Pancreas (tissue), 10 donors: ENCODE results near the gene ABCA5. TPM values are rescaled to one million over a fixed set of nuclear protein-coding genes. Genes with fewer than 3 reads are reported as not detected.

Experiments used
- ATAC-seq, 4 donors: fragments of 200-7000 bp; cut with Tn5 transposase; one replicate each; pipeline versions ENCODE4 v1.8.0 to v1.9.1; 2020; ENCODE audit warnings: mild to moderate bottlenecking in 4 of 4, moderate library complexity in 4 of 4
- DNase-seq, 6 donors: peaks; one replicate each; pipeline ENCODE4 v3.0.0-alpha.2; 2020
- FAIRE-seq: peaks from 2 replicates; lab custom pipeline; 2012; peaks lifted over from hg19 to GRCh38; lab: Jason Lieb, UNC
- H3K27ac ChIP-seq, 4 donors: fragments of 200-600 bp; sonication (generic); 1 replicate in 3 of 4; 2 replicates in 1 of 4; pipeline versions ENCODE4 v1.5.0 to v1.8.0; 2020
- H3K27me3 ChIP-seq, 4 donors: fragments of 200-600 bp; one replicate each; pipeline ENCODE4 v1.8.0; 2021
- H3K36me3 ChIP-seq, 3 donors: fragments of 200-600 bp; sonication (generic) in 1 of 3; one replicate each; pipeline versions ENCODE4 v1.5.0 to v1.8.0; 2020 to 2021
- H3K4me1 ChIP-seq, 3 donors: fragments of 200-600 bp; one replicate each; pipeline ENCODE4 v1.8.0; 2021
- H3K4me3 ChIP-seq, 4 donors: fragments of 200-600 bp; sonication (generic) in 2 of 4; one replicate each; pipeline versions ENCODE4 v1.5.0 to v1.8.0; 2020 to 2021
- H3K9me3 ChIP-seq, 4 donors: fragments of 200-600 bp; one replicate each; pipeline ENCODE4 v1.8.0; 2021
- WGBS, 2 donors: extraction: QIAGEN DNeasy Blood & Tissue Kit; methylation state at CpG; one replicate each; pipeline ENCODE4 v1.1.7; 2013; 5-methylcytosine and 5-hydroxymethylcytosine counted together
- intact Hi-C, 3 donors: fragments of 100-400 bp; cut with DNase I; formaldehyde crosslinking; loops; one replicate each; pipeline versions ENCODE4 v1.11.1 to v1.14.2; 2022
- polyA plus RNA-seq, 2 donors: library from polyadenylated mRNA; stranded (reverse); fragments of 200-250 nt; gene quantifications; one replicate each; pipeline ENCODE4 v1.2.3, GENCODE V29; 2013
- total RNA-seq, 6 donors: library from RNA; stranded (reverse); fragmentation: NEBNext Ultra II Directional in 4 of 6; extraction: Animal tissue kit (Norgen Biotek cat#: 25700) in 4 of 6; gene quantifications; one replicate each; pipeline versions ENCODE4 v1.2.1 to v1.2.4, GENCODE V29; 2021 to 2023
- TF ChIP-seq, protein P1 (sequence below), 4 donors: fragments of 200-600 bp; sonication (generic) in 3 of 4; IDR thresholded peaks; one replicate each; pipeline versions ENCODE4 v1.5.0 to v1.8.0; 2021; ENCODE audit warnings: antibody characterized with exemption in 4 of 4
- donor health status: healthy with polysubstance abuse.
- donor health status: DM: no; HTN: no; CAD: no; lungs with moderate emphysema.
- donor health status: DM: no; HTN: no; CAD: no.
- donor health status: control.
- donor health status: control.
- donor health status: Bipolar disorder and iron deficiency.
- donor health status: DM: yes; HTN: yes; CAD: no.
- donor health status: DM: no; HTN: no; CAD: no.
- donor health status: DM: no; HTN: no; CAD: no.
- donor health status: DM: yes; HTN: yes; CAD: no.

ABCA5 gene
- total and polyA plus RNA-seq, 8 donors = 20.7 to 55.9 (median 37.7) TPM

- Histone ChIP-seq H3K27ac (no peak overlapping the region), H3K4me3 (no peak overlapping the region), H3K4me1 (no peaks in the 10 kb centered on the region), H3K9me3 (no peaks in the 10 kb centered on the region), H3K27me3 (no peaks in the 10 kb centered on the region), H3K36me3 (no peaks in the 10 kb centered on the region)
- TF ChIP-seq, protein P1, sequence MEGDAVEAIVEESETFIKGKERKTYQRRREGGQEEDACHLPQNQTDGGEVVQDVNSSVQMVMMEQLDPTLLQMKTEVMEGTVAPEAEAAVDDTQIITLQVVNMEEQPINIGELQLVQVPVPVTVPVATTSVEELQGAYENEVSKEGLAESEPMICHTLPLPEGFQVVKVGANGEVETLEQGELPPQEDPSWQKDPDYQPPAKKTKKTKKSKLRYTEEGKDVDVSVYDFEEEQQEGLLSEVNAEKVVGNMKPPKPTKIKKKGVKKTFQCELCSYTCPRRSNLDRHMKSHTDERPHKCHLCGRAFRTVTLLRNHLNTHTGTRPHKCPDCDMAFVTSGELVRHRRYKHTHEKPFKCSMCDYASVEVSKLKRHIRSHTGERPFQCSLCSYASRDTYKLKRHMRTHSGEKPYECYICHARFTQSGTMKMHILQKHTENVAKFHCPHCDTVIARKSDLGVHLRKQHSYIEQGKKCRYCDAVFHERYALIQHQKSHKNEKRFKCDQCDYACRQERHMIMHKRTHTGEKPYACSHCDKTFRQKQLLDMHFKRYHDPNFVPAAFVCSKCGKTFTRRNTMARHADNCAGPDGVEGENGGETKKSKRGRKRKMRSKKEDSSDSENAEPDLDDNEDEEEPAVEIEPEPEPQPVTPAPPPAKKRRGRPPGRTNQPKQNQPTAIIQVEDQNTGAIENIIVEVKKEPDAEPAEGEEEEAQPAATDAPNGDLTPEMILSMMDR (IDR thresholded peaks at IDR 0.05) = no peak
- FAIRE-seq = no peak
- DNase-seq = no peak
- ATAC-seq = no peak
- intact Hi-C loops = loop anchor here in 1 of 3 donors (5.0 kb wide), 1 partner anchor 189 kb away; no protein-coding TSS in a partner anchor
Measured at GRCh38 chr17:69333561-69333960, 6.6 kb upstream of the ABCA5 start.

DNA sequence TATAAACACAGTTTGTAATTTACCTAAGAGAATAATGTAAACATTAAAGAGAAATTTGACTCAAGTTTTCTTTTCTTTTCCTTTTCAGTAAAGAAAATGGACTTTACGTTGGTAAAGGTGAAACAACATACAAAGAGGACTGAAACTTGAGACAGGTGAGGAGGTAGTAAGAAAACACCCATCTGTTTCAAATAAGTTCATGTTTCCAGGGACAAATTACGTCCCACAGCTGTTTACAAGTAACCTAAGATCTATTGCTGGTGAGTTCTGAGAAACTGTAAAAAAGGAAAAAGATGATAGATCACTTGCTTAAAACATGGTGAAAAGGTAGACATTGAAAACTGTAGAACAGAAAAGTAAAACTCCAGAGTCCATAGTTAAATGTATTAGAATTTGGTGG lies 4.8 kb upstream of the ABCA5 start:
- no peaks in the 10 kb centered on the region for H3K4me1 ChIP-seq
- H3K4me3 ChIP-seq = no peak overlapping the region
- H3K27ac ChIP-seq = no peak overlapping the region
- FAIRE-seq = no peak
- H3K27me3 ChIP-seq = no peaks in the 10 kb centered on the region
- no peak for ATAC-seq
- no peak for DNase-seq
- 48 to 75% methylated on average over 2 of the region's 2 CpGs for WGBS, 2 donors
- H3K9me3 ChIP-seq = no peaks in the 10 kb centered on the region
- TF ChIP-seq, protein P1 (IDR thresholded peaks at IDR 0.05) = no peak
- no peaks in the 10 kb centered on the region for H3K36me3 ChIP-seq
- intact Hi-C loops = loop anchor here in 1 of 3 donors (5.0 kb wide), 1 partner anchor 191 kb away; no protein-coding TSS in a partner anchor

DNA sequence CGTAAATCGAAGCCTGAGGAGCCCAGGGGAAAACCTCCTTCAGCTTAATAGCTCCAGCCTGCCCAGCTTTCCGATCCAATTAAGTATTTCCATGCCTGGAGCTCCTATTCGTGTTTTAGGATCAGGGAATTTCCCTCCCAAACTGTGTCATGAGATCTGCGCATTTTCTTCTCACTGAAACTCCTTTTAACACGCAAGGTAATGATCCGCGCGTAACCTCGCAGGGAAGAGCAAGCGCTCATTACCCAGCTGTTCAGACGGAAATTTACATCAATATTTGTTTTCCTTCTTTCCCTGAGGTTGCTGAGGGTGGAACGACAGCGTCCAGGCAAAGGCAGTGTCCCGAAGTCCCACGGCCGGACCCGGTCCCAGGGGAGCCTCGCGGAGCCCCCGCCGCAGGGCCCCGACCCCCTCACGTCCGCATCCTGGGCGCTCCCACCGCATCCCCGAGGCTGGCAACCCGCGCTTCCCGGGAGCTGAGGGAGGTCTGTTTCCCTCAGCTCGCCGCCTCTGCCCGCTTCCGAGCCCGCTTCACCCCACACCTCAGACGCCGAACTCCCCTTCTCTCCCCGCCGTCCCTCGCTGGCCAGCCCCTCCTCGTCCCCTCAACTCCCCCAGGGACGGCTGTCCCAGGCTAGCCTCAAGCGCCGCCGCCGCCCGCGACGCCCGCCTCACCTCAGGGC lies 415 bp downstream of the ABCA5 start:
- Histone ChIP-seq H3K27ac (peak overlapping the region; percentile 93 to 98 (median 96)), H3K9me3 (no peaks in the 10 kb centered on the region), H3K36me3 (no peaks in the 10 kb centered on the region), H3K4me3 (peak overlapping the region; percentile 56 to 86 (median 76)), H3K4me1 (peaks cover 0 to 20% (median 8%) of the 10 kb centered on the region in 3 donors), H3K27me3 (no peaks in the 10 kb centered on the region)
- FAIRE-seq = no peak
- intact Hi-C loops = no loop called here
- ATAC-seq = peak; percentile 26 to 49 (median 40)
- whole genome bisulfite sequencing, 2 donors = 0 to 1% methylated on average over 50 to 51 of the region's 51 CpGs
- TF ChIP-seq, protein P1 (IDR thresholded peaks at IDR 0.05) = no peak
- no peak for DNase-seq

DNA sequence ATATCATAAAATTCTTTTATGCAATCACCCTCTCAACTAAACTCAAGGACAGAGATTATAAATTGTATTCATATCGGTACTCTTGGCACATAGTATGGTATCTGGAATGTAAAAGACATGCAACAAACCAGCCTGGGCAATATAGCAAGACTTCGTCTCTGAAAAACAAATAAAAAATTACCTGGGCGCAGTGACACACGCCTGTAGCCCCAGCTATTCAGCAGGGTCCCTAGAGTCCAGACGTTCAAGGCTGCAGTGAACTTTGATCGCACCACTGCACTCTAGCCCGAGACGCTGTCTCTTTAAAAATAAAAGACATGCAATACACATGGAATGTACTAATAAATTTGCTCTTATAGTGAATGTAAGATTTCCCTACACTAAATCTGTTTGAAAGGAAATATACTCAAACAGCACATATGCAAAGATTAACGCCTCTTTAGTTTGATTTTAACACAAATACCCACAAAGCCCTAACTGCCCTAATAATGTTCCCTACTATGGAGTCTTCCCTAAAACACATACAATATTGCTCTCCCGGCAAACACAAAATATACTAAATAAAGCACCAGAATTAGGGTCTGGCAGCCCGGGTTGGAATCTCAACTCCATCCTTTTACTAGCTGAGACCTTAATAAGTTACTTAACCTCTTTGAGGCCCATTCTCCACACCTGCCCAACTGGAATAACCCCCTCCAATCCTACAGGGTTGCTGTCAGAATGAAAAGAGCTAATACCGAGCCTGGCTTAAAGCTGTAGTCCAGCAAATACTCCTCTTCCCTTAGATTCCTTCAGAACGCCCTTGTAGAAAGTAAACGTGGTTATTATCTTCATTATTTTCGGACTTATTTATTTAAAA lies 1.2 kb downstream of the ABCA5 start:
- Histone ChIP-seq H3K4me1 (peaks cover 0 to 20% (median 8%) of the 10 kb centered on the region in 3 donors), H3K36me3 (no peaks in the 10 kb centered on the region), H3K4me3 (peak overlapping the region; percentile 56 to 86 (median 76)), H3K27me3 (no peaks in the 10 kb centered on the region), H3K27ac (peak overlapping the region; percentile 93 to 98 (median 96)), H3K9me3 (no peaks in the 10 kb centered on the region)
- 7 to 10% methylated on average over 15 of the region's 15 CpGs for WGBS, 2 donors
- TF ChIP-seq, protein P1 (IDR thresholded peaks at IDR 0.05) = no peak
- intact Hi-C loops = no loop called here
- FAIRE-seq (no peak), DNase-seq (peak in 3 of 6 donors; percentile 19 to 35 (median 19)), ATAC-seq (peak; percentile 25 to 36 (median 36))
